Keratinocyte (primary cell): Measurements from ENCODE around the gene PLD2.

Experiments
- EZH2 ChIP-seq: IDR thresholded peaks from one replicate; pipeline ENCODE4 v1.6.1; 2012; ENCODE audit warnings: inconsistent platforms, mild to moderate bottlenecking, low read length, moderate library complexity
- TF ChIP-seq, protein P1 (sequence below), 3 experiments: IDR thresholded peaks in 1 of 3; conservative IDR thresholded peaks in 1 of 3; optimal IDR thresholded peaks in 1 of 3; 2 replicates in 2 of 3; 3 replicates in 1 of 3; pipeline versions ENCODE3 to v1.5.1; 2011; ENCODE audit warnings: low read length in 3 of 3, mild to moderate bottlenecking in 3 of 3, moderate library complexity in 2 of 3, control low read depth in 1 of 3, inconsistent platforms in 1 of 3; ENCODE audit not compliant: insufficient read depth in 2 of 3; ENCODE audit errors: extremely low read depth in 1 of 3

GRCh38 chr17:4859816-4860625 lies 53.1 kb downstream of the PLD2 start:
- TF ChIP-seq, protein P1, sequence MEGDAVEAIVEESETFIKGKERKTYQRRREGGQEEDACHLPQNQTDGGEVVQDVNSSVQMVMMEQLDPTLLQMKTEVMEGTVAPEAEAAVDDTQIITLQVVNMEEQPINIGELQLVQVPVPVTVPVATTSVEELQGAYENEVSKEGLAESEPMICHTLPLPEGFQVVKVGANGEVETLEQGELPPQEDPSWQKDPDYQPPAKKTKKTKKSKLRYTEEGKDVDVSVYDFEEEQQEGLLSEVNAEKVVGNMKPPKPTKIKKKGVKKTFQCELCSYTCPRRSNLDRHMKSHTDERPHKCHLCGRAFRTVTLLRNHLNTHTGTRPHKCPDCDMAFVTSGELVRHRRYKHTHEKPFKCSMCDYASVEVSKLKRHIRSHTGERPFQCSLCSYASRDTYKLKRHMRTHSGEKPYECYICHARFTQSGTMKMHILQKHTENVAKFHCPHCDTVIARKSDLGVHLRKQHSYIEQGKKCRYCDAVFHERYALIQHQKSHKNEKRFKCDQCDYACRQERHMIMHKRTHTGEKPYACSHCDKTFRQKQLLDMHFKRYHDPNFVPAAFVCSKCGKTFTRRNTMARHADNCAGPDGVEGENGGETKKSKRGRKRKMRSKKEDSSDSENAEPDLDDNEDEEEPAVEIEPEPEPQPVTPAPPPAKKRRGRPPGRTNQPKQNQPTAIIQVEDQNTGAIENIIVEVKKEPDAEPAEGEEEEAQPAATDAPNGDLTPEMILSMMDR (optimal IDR thresholded peaks at IDR 0.05 in 1 of 3, IDR thresholded peaks at IDR 0.05 in 1 of 3, conservative IDR thresholded peaks at IDR 0.05 in 1 of 3; ENCODE audit: extremely low read depth in 1 of 3, insufficient read depth in 2 of 3, low read length in 3 of 3) = no peak
- no peak for TF ChIP-seq EZH2
